NCI-H226 (cell line): Measurements from ENCODE around the gene ZXDC.
A peak's percentile ranks its signal among the peaks of the same experiment; 100 is the strongest.

Experiments used
- DNase-seq: peaks from one replicate; pipeline ENCODE4 v3.0.0-alpha.2; 2015

Gene ZXDC

GRCh38 chr3:126488886-126489569 is 13.3 kb upstream of the ZXDC start:
- DNase-seq: no peak

GRCh38 chr3:126488185-126488584 is 12.5 kb upstream of the ZXDC start:
- DNase-seq: no peak

GRCh38 chr3:126487151-126487771 is 11.6 kb upstream of the ZXDC start:
- peak; percentile 15 for DNase-seq

GRCh38 chr3:126486360-126486847 is 10.7 kb upstream of the ZXDC start:
- DNase-seq: no peak

- DNase-seq: no peak
Measured at GRCh38 chr3:126485956-126486355, 10.3 kb upstream of the ZXDC start.

- DNase-seq: no peak
Measured at GRCh38 chr3:126485176-126485897, 9.6 kb upstream of the ZXDC start.

GRCh38 chr3:126484662-126485061 is 9.0 kb upstream of the ZXDC start:
- no peak for DNase-seq

GRCh38 chr3:126484148-126484547 is 8.5 kb upstream of the ZXDC start:
- DNase-seq: no peak

GRCh38 chr3:126483321-126483761 is 7.7 kb upstream of the ZXDC start:
- DNase-seq: no peak

- no peak for DNase-seq
Measured at GRCh38 chr3:126482503-126483255, 7.0 kb upstream of the ZXDC start.

GRCh38 chr3:126481808-126482502 is 6.3 kb upstream of the ZXDC start:
- DNase-seq: no peak

- DNase-seq: no peak
Measured at GRCh38 chr3:126480861-126481260, 5.2 kb upstream of the ZXDC start.

GRCh38 chr3:126480206-126480605 is 4.5 kb upstream of the ZXDC start:
- no peak for DNase-seq

GRCh38 chr3:126479642-126480041 is 4.0 kb upstream of the ZXDC start:
- no peak for DNase-seq

- DNase-seq: no peak
Measured at GRCh38 chr3:126478581-126479310, 3.1 kb upstream of the ZXDC start.

- DNase-seq: no peak
Measured at GRCh38 chr3:126477061-126477380, 1.3 kb upstream of the ZXDC start.

GRCh38 chr3:126476166-126477060 is 722 bp upstream of the ZXDC start:
- no peak for DNase-seq

GRCh38 chr3:126474498-126475412 is 936 bp downstream of the ZXDC start:
- DNase-seq: peak; percentile 16

GRCh38 chr3:126473292-126474168 is 2.2 kb downstream of the ZXDC start:
- no peak for DNase-seq
